Colon (tissue), 2 donors: Measurements from ENCODE around the gene TIE1.

Source experiments
- FAIRE-seq: peaks from 2 replicates; lab custom pipeline; 2012; peaks lifted over from hg19 to GRCh38; lab: Jason Lieb, UNC
- donor health status: control.
- donor health status: control.

TIE1 gene

GRCh38 chr1:43274125-43274803, 26.5 kb upstream of the TIE1 start:
- no peak for FAIRE-seq

GRCh38 chr1:43274804-43275180, 26.0 kb upstream of the TIE1 start:
- no peak for FAIRE-seq

DNA sequence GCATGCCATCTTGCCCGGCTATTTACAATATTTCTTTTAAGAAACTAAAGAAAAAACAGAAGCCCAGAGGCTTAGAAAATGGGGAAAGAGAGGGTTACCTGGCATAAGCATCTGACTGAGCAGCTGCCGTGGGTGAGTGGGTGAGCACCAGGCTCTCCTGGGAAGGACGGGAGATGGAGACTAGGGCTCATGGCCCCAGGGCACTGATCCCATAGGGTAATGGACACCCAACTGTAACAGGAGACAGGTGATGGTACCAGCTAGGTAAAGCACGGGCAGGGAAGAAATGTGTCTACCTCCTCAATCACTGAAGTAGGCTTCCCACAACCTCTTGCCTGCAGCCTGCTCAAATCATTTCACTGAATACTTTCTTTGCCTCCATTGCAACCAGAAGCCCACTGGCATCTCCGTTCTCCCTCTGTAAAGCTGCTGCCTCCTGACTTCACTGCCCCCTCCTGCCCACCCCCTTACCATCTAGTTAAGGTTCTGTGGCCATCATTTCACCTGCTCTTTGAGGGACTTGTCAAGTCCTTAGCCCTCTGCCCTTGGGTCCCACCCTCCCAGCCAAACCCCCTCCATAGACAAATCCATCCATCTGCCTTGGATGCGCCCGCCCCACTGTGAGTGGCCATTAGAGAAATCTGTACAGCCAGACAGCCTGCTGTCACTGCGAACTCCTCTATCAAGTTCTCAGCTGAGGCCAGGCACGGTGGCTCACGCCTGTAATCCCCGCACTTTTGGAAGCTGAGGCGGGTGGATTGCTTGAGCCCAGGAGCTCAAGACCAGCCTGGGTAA, 24.8 kb upstream of the TIE1 start:
- FAIRE-seq, result no peak

DNA sequence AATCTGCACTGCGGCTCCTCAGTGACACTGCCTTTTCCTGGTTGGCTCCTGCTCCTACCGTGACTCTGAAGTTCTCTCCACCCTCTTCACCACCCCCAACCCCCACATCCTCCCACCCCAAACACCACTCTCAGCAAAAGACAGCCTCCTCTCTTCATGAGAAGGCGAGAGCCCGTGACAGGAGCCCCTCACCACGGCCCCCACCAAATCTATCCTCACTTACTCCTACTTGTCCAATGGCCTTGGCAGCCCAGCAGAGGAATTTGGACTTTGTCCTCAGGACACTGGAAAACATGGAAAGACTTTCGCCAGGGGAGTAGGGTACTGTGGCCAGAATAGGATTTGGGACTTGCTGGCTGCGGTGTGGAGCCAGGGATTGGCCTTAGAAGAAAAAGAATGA, 24.1 kb upstream of the TIE1 start:
- no peak for FAIRE-seq

- FAIRE-seq, result no peak
Measured at GRCh38 chr1:43277116-43277876, 23.5 kb upstream of the TIE1 start.

DNA sequence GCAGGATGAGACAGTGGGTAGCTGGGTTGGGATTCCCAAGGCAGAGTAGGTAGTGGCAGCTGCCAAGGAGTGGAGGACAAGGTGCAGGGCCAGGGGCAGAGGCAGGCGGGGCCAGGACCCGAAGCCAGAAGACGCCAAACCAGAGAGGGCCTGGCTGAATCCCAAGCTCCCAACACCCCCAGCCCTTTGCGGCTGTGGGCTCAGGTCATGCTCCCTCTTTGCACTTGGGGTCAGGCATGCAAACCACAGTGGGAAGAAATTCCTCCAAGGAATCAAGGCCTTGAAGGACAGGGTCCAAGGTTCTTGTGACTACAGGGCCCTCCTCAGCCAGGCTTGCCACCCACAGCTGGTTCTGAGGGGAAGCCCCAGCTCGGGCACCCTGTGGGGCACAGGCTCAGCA, 21.6 kb upstream of the TIE1 start:
- FAIRE-seq, result no peak

DNA sequence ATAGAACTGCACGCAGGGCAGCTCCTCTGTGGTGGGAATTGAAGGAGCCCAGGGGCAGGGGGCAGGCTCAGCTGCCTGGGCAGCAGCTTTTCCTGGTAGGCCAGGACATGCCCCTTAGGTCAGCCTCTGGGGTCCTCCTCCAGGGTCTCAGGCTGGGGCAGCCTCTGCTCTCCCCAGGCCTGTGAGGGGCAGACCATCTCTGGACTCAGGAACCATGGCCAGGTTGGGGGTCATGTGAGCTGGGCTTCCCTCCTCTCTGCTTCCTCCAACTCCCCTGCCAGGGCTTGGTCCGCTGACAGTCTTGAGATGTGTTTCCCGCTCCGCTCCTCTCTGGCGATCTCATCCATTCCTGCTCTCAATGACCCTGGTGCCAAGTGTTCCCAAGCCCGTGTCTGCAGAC, 21.1 kb upstream of the TIE1 start:
- FAIRE-seq, result no peak

DNA sequence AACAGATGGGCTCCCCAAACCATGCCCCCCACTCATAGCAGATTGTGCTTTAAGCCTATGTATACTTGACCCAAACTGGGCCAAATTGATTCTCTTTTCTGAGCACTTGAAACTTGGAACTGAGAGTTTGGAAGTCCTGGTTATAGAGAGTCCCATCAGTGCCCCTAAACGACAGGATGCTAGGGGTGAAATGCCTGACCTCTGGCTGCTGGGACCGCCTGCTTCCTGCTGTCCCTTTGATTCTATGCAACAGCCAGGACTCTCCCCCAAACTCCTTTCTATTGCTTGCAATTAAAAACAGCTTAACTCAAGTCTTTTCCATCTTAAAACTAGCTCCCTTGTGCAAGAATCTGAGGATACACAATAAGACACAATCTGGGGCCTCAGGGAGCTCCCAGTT, 20.1 kb upstream of the TIE1 start:
- no peak for FAIRE-seq

DNA sequence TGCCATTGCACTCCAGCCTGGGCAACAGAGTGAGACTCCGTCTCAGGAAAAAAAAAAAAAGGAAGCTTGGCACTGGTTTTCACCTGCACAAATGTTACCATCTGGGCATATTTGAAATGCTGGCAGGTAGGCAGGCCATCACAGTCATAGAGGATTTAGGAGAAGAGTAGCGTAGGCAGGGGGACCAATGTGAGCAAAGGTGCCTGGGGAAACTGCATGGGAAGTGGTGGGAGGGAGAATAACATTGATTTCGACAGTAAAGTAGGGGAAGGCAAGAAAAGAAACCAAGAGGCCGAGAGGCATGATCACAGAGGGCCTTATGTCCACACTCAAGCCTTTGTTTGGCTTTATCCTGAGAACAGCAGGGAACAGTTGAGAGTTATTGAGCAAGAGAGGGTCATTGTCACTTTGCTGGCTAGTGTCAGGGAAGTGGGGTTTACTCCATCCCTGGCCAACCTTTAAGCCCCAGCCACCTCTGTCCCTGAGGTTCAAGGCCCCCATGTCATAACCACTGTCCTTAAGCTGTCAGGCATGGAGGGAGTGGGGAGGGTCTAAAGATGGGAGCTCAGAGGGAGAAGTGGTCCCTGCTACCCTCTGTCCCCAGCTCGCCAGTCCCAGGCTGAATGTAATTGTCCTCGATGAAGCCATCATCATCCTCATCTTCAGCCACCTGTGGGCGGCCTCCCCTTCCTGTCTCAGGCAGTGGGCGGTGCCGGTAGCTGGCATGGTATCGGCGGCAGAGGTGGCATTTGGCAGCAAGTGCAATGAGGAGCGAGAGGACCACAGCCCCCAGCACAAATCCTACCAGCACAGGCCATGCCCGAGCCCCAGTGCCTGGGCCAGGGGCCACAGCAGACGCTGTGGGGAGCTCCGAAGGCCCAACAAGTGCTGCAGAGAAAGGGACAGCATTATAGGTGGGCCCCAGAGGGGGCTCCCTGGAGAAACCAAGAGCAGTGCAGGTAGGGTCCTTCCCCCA, 18.3 kb upstream of the TIE1 start:
- FAIRE-seq, result no peak

DNA sequence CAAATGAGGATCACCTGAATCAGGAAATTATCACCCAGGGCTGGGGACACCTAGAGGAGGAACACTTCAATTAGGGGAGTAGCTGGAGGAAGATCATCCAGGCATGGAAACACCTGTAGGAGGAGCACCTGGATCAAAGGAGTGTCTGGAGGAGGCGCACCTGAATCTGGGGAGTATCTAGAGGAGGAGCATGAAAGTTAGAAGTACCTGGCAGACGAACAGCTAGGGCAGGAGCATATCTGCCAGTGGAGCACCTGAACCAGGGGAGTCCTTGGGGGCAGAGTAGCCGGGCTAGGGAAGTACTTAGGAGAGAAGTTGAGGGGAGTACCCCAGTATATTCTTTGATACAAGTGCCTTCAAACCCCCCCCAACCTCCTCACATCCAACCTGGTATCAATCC, 16.7 kb upstream of the TIE1 start:
- FAIRE-seq, result no peak

GRCh38 chr1:43284546-43285110, 16.2 kb upstream of the TIE1 start:
- no peak for FAIRE-seq

GRCh38 chr1:43285269-43285990, 15.4 kb upstream of the TIE1 start, which contains the start of gene C1orf210:
TSS of gene C1orf210 (minus strand) at chr1:43285581. CDS start at chr1:43283270, 2,311 bp downstream.
- FAIRE-seq, result no peak

- no peak for FAIRE-seq
Measured at GRCh38 chr1:43286115-43286514, 14.7 kb upstream of the TIE1 start.

GRCh38 chr1:43286533-43286932, 14.2 kb upstream of the TIE1 start:
- FAIRE-seq, result no peak

DNA sequence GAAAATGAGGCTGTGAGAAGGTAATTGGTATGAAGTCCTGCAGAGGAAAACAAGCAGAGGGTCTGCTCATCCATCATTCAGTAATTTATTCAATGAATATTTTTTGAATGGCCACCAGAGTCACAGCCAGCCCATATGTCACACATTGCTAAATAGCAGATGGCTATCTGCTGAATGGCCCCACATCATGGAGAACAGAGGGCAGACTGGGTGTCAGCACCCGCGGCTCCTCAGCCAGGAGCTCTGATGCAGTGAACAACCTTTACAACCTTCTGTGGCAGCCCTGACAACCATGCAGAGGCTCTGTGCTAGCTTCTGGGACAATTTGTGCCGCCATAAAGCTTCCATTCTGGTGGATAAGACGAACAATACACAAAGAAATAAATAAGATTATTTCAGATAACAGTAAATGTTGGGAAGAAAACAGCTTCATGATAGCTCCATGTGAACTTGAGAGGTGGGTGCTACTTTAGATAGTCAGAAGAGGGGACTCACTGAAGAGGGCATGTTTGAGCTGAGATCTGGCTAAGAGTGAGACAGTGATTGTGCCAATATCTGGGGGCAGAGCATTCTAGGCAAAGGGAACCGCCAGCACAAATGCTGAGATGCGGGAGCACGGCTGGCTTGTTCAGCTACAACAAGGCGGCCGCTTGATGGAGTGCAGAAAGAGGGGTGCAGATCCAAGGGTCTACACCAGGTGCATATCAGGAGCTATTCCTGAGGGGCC, 12.6 kb upstream of the TIE1 start:
- FAIRE-seq, result no peak

DNA sequence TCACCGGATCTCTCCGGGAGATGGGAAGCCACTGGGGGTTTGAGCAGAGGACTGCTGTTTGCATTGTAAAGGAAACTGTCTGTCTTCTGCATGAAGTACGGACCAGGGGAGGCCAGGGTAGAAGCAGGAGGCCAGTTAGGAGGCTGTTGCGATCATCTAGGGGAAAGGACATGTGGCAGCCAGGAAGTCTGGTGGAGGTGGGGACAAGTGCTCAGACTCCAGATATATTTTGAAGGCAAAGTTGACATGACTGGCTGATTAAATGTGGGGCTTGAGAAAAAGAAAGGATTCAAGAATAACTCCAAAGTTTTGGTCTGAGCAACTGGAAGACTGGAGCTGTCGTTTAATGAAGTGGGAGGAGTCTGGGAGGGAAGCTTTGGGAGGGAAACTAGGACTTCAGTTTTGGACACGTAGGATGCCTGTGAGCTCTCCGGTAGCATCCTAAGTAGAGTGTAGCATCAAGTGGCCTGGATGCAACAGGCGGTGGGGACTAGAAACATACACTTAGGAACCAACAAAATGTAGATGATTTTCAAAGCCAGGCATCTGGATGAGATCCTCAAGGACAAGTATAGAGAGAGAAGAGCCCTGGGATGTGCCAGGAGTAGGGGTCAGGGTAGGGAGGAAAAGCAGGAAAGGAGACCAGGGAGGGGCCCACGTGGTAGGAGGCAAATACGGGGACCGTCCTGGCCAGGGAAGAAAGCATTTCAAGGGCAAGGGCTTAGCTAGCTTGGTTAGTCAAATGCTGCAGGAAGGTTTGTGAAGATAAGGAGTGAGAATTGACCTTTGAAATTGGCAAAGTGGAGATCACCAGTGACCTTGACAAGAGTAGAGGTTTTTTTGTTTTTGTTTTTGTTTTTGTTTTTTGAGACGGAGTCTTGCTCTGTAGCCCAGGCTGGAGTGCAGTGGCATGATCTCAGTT, 11.7 kb upstream of the TIE1 start:
- FAIRE-seq, result no peak

- no peak for FAIRE-seq
Measured at GRCh38 chr1:43292216-43292615, 8.6 kb upstream of the TIE1 start.

- no peak for FAIRE-seq
Measured at GRCh38 chr1:43292679-43293078, 8.1 kb upstream of the TIE1 start.

- no peak for FAIRE-seq
Measured at GRCh38 chr1:43293176-43293575, 7.6 kb upstream of the TIE1 start.
